HepG2 (cell line): ENCODE measurements around the gene HIPK2. TPM values are rescaled to one million over a fixed set of nuclear protein-coding genes. Genes with fewer than 3 reads are reported as not detected.

ENCODE experiments used
- ATAC-seq: fragments of 200-7000 bp; cut with Tn5 transposase; 3 replicates; pipeline ENCODE4 v1.9.1; 2020; ENCODE audit warnings: mild to moderate bottlenecking, moderate library complexity
- BruUV-seq: library from RNA; stranded (reverse); fragments of 400-500 nt; replicated peaks from 2 replicates; lab custom pipeline; 2021; lab: Mats Ljungman, UMichigan
- CTCF ChIA-PET: fragments of 300-600 bp; formaldehyde crosslinking; extraction: SDS; loops from one replicate; lab custom pipeline; 2021; ENCODE audit warnings: low total read pairs, inconsistent platforms, low intra/inter-chr PET ratio; lab: Yijun Ruan, JAX
- POLR2A ChIA-PET: fragments of 350-600 bp; sonication (Branson Sonifier 250); formaldehyde crosslinking; loops from one replicate; lab custom pipeline; 2020; ENCODE audit warnings: antibody characterized with exemption, inconsistent platforms; lab: Yijun Ruan, JAX
- DNase-seq: peaks from one replicate; pipeline ENCODE4 v3.0.0-alpha.2; 2015; ENCODE audit warnings: low spot score
- FAIRE-seq: peaks from 3 replicates; lab custom pipeline; 2011; peaks lifted over from hg19 to GRCh38; lab: Jason Lieb, UNC
- H2AFZ ChIP-seq: one replicate; pipeline ENCODE4 v1.6.1; 2011; ENCODE audit warnings: low read length, inconsistent platforms
- H3K27ac ChIP-seq: fragments of 300-600 bp; 3 replicates; pipeline ENCODE4 v1.8.0; 2011; ENCODE audit warnings: mixed run types, mild to moderate bottlenecking, mixed read lengths, low read length, inconsistent platforms; ENCODE audit not compliant: insufficient read depth; ENCODE audit errors: extremely low read length
- H3K27me3 ChIP-seq, 2 experiments: fragments of 200-600 bp in 1 of 2; 2 replicates in 1 of 2; 3 replicates in 1 of 2; pipeline versions ENCODE4 v1.6.0 to v1.8.0; 2011; ENCODE audit warnings: low read length in 2 of 2, mild to moderate bottlenecking in 2 of 2, moderate library complexity in 2 of 2, inconsistent platforms in 1 of 2; ENCODE audit not compliant: insufficient read depth in 2 of 2, control insufficient read depth in 1 of 2
- H3K36me3 ChIP-seq, 2 experiments: fragments of 200-600 bp in 1 of 2; replicated peaks in 1 of 2; 2 replicates in 1 of 2; 3 replicates in 1 of 2; pipeline versions ENCODE4 v1.5.1 to v1.8.0; 2011; ENCODE audit warnings: low read length in 2 of 2, inconsistent platforms in 1 of 2; ENCODE audit not compliant: insufficient read depth in 2 of 2, control insufficient read depth in 1 of 2
- H3K4me1 ChIP-seq: 2 replicates; pipeline ENCODE4 v1.5.1; 2012; ENCODE audit warnings: low read length, inconsistent platforms; ENCODE audit not compliant: insufficient read depth
- H3K4me2 ChIP-seq: 2 replicates; pipeline ENCODE4 v1.6.0; 2011; ENCODE audit warnings: low read depth, low read length, inconsistent platforms
- H3K4me3 ChIP-seq, 3 experiments: fragments of 200-600 bp in 1 of 3; sonication (generic), shearing (Covaris generic) in 1 of 3; replicated peaks in 1 of 3; 2 replicates each; pipeline ENCODE4 v1.5.1; 2011 to 2016; ENCODE audit warnings: low read length in 3 of 3, inconsistent platforms in 2 of 3, low read depth in 2 of 3, mild to moderate bottlenecking in 2 of 3, control low read depth in 1 of 3, mixed read lengths in 1 of 3; ENCODE audit not compliant: insufficient read depth in 1 of 3
- H3K79me2 ChIP-seq: one replicate; pipeline ENCODE4 v1.6.1; 2011; ENCODE audit warnings: low read length, inconsistent platforms; ENCODE audit not compliant: insufficient read depth
- H3K9ac ChIP-seq: 2 replicates; pipeline ENCODE4 v1.6.0; 2011; ENCODE audit warnings: mild to moderate bottlenecking, low read depth, low read length, inconsistent platforms; ENCODE audit not compliant: insufficient read depth
- H3K9me3 ChIP-seq: 2 replicates; pipeline ENCODE4 v1.5.1; 2012; ENCODE audit warnings: mild to moderate bottlenecking, low read length
- H4K20me1 ChIP-seq: 2 replicates; pipeline ENCODE4 v1.6.0; 2011; ENCODE audit warnings: inconsistent platforms, mild to moderate bottlenecking, low read length, moderate library complexity; ENCODE audit not compliant: insufficient read depth
- BHLHE40 ChIP-seq: IDR thresholded peaks from 2 replicates; pipeline ENCODE4 v1.6.1; 2011; ENCODE audit warnings: low read length, improper control_type of control experiment
- DRAP1 ChIP-seq: IDR thresholded peaks from 2 replicates; pipeline ENCODE4 v1.6.1; 2016; ENCODE audit warnings: missing genetic modification reagents, missing compliant biosample characterization
- GABPA ChIP-seq, 2 experiments: IDR thresholded peaks; 2 replicates each; pipeline ENCODE4 v1.6.1; 2011 to 2016; ENCODE audit warnings: low read depth in 2 of 2, low read length in 1 of 2, missing biosample characterization in 1 of 2, missing genetic modification characterization in 1 of 2
- GLMP ChIP-seq: sonication (generic); formaldehyde crosslinking; IDR thresholded peaks from 2 replicates; pipeline ENCODE4 v1.9.0; 2021; ENCODE audit warnings: missing genetic modification reagents, mild to moderate bottlenecking, borderline replicate concordance
- IKZF4 ChIP-seq: sonication (generic); formaldehyde crosslinking; IDR thresholded peaks from 2 replicates; pipeline ENCODE4 v1.5.1; 2020; ENCODE audit warnings: borderline replicate concordance, mild to moderate bottlenecking, low read depth, missing genetic modification reagents; ENCODE audit errors: not compliant biosample characterization
- IKZF5 ChIP-seq: IDR thresholded peaks from 2 replicates; pipeline ENCODE4 v1.6.1; 2018; ENCODE audit warnings: missing genetic modification reagents, mild to moderate bottlenecking, missing compliant biosample characterization
- MYC ChIP-seq: sonication (generic); formaldehyde crosslinking; IDR thresholded peaks from 2 replicates; pipeline ENCODE4 v1.9.0; 2021; ENCODE audit warnings: missing genetic modification reagents, borderline replicate concordance
- NR2F1 ChIP-seq, 2 experiments: fragments of 450-650 bp in 1 of 2; formaldehyde crosslinking in 1 of 2; IDR thresholded peaks; 2 replicates each; pipeline versions ENCODE4 v1.5.0 to v1.6.1; 2016 to 2020; ENCODE audit warnings: mild to moderate bottlenecking in 1 of 2, missing compliant biosample characterization in 1 of 2, missing genetic modification reagents in 1 of 2, moderate library complexity in 1 of 2
- RFX1 ChIP-seq: fragments of 450-650 bp; IDR thresholded peaks from 2 replicates; pipeline ENCODE4 v1.6.1; 2017
- SRSF9 ChIP-seq: fragments of 200-400 bp; formaldehyde crosslinking; IDR thresholded peaks from 2 replicates; pipeline ENCODE4 v1.6.1; 2018; ENCODE audit warnings: borderline replicate concordance, mild to moderate bottlenecking, low read depth, low read length; ENCODE audit not compliant: insufficient read depth, poor library complexity, severe bottlenecking
- SUZ12 ChIP-seq: fragments of 150-350 bp; IDR thresholded peaks from 2 replicates; pipeline ENCODE4 v1.6.1; 2014; ENCODE audit warnings: low read depth, low read length
- TCF7L2 ChIP-seq: IDR thresholded peaks from 2 replicates; pipeline ENCODE4 v1.6.1; 2011; ENCODE audit warnings: mild to moderate bottlenecking, low read depth, low read length, moderate library complexity
- TEAD2 ChIP-seq: sonication (generic); formaldehyde crosslinking; IDR thresholded peaks from 2 replicates; pipeline ENCODE4 v1.9.0; 2021; ENCODE audit warnings: missing genetic modification reagents
- UBTF ChIP-seq: sonication (generic); formaldehyde crosslinking; IDR thresholded peaks from 2 replicates; pipeline ENCODE4 v1.4.0; 2020; ENCODE audit warnings: mild to moderate bottlenecking, missing genetic modification reagents
- XRCC5 ChIP-seq: fragments of 200-400 bp; formaldehyde crosslinking; optimal IDR thresholded peaks from 2 replicates; pipeline ENCODE3; 2017; ENCODE audit warnings: mild to moderate bottlenecking, low read length
- ZBTB8A ChIP-seq: sonication (generic); formaldehyde crosslinking; IDR thresholded peaks from 2 replicates; pipeline ENCODE4 v1.4.0; 2020; ENCODE audit warnings: mild to moderate bottlenecking, low read depth, missing genetic modification reagents, borderline replicate concordance
- ZFP37 ChIP-seq: sonication (generic); formaldehyde crosslinking; IDR thresholded peaks from 2 replicates; pipeline ENCODE4 v1.4.0; 2020; ENCODE audit warnings: missing genetic modification reagents, borderline replicate concordance
- ZNF260 ChIP-seq: sonication (generic); formaldehyde crosslinking; IDR thresholded peaks from 2 replicates; pipeline ENCODE4 v1.4.0; 2020; ENCODE audit warnings: missing genetic modification reagents, low read depth, mild to moderate bottlenecking, borderline replicate concordance
- ZNF557 ChIP-seq: sonication (generic); formaldehyde crosslinking; IDR thresholded peaks from 2 replicates; pipeline ENCODE4 v1.4.0; 2020; ENCODE audit warnings: missing genetic modification reagents
- ZSCAN25 ChIP-seq: sonication (generic); formaldehyde crosslinking; IDR thresholded peaks from 2 replicates; pipeline ENCODE4 v1.8.0; 2022; ENCODE audit warnings: mild to moderate bottlenecking, missing genetic modification reagents
- WGBS: methylation state at CpG from one replicate; pipeline ENCODE4 v1.1.6; 2017; ENCODE audit warnings: low lambda C conversion rate; 5-methylcytosine and 5-hydroxymethylcytosine counted together
- in situ Hi-C: cut with HindIII; loops from 2 replicates; pipeline ENCODE4 v1.10.0; 2017; ENCODE audit warnings: low pct_unique_long_range_greater_than_20kb; ENCODE audit not compliant: extremely low pct_ligation_motif_present
- intact Hi-C: fragments of 100-400 bp; cut with micrococcal nuclease; formaldehyde crosslinking; loops from one replicate; pipeline ENCODE4 v1.10.0; 2022; ENCODE audit not compliant: unreplicated experiment
- polyA plus RNA-seq, 8 experiments: library from polyadenylated mRNA; depleted of rRNA in 3 of 8; stranded (reverse) in 7 of 8; unstranded in 1 of 8; fragments of >200 nt; fragmentation: Illumina TruSeq in 4 of 8; extraction: Trizol in 4 of 8; gene quantifications; 2 replicates each; pipeline versions ENCODE4 v1.2.1 to v1.2.3, GENCODE V29; 2011 to 2016; ENCODE audit warnings: low read depth in 4 of 8, missing spikeins in 1 of 8, mixed read lengths in 1 of 8; ENCODE audit not compliant: insufficient read depth in 1 of 8
- total RNA-seq, 5 experiments: library from RNA; depleted of rRNA; stranded (reverse); fragments of >200 nt; fragmentation: Illumina TruSeq; extraction: Trizol; gene quantifications; 2 replicates each; pipeline ENCODE4 v1.2.3, GENCODE V29; 2016; ENCODE audit warnings: low read depth in 1 of 5

Gene HIPK2
- total and polyA plus RNA-seq, 2 of the 13 experiments (the other 11 are each of a cell fraction or from before 2014, with no cell fraction given) = 14.4 to 20.2 TPM

GRCh38 chr7:139696552-139696951 is 81.2 kb downstream of the HIPK2 start (continued):
- TF ChIP-seq GLMP (CRISPR knock-in tag) = no peak

- Histone ChIP-seq H3K4me1 (peaks cover 6% of the 10 kb centered on the region), H3K36me3 (peaks cover 25 to 74% of the 10 kb centered on the region in 2 experiments), H2AFZ (no peak overlapping the region), H3K27me3 (no peaks in the 10 kb centered on the region), H3K4me2 (no peak overlapping the region), H3K79me2 (peaks cover 18% of the 10 kb centered on the region), H3K9ac (no peak overlapping the region), H3K27ac (no peak overlapping the region), H4K20me1 (peaks cover 4% of the 10 kb centered on the region), H3K4me3 (no peak overlapping the region), H3K9me3 (no peaks in the 10 kb centered on the region)
- 97% methylated on average over 1 of the region's 1 CpG for WGBS
- ChIA-PET CTCF (no interaction called here), POLR2A (no interaction called here)
- no peak for DNase-seq
- no peak for FAIRE-seq
- in situ Hi-C loops (no loop called here), intact Hi-C loops (no loop called here)
- TF ChIP-seq SRSF9 = no peak
- no peak for TF ChIP-seq TCF7L2
- TF ChIP-seq SUZ12 = no peak
- TF ChIP-seq XRCC5 = no peak
- no peak for TF ChIP-seq IKZF4 (CRISPR knock-in tag)
- no peak for TF ChIP-seq ZSCAN25 (CRISPR knock-in tag)
- TF ChIP-seq ZBTB8A (CRISPR knock-in tag) = no peak
- no peak for TF ChIP-seq UBTF
- no peak for TF ChIP-seq BHLHE40
- no peak for TF ChIP-seq ZNF557 (CRISPR knock-in tag)
- TF ChIP-seq NR2F1 (CRISPR knock-in tag; IDR thresholded peaks at IDR 0.05) = no peak
- no peak for TF ChIP-seq ZNF260 (CRISPR knock-in tag)
- TF ChIP-seq MYC (CRISPR knock-in tag) = no peak
- no peak for TF ChIP-seq IKZF5
- TF ChIP-seq GABPA (IDR thresholded peaks at IDR 0.05; ENCODE audit: low read depth, low read length) = no peak
- no peak for TF ChIP-seq GABPA (CRISPR knock-in tag; IDR thresholded peaks at IDR 0.05; ENCODE audit: low read depth)
- no peak for TF ChIP-seq RFX1
- no peak for TF ChIP-seq ZFP37
- TF ChIP-seq TEAD2 (CRISPR knock-in tag) = no peak
- TF ChIP-seq DRAP1 (CRISPR knock-in tag) = no peak
- no TSS peak for BruUV-seq
- no peak for ATAC-seq
Measured at GRCh38 chr7:139695588-139695987, 82.2 kb downstream of the HIPK2 start.
